Caki2 (cell line): ENCODE measurements around the gene TBC1D21. TPM values are rescaled to one million over a fixed set of nuclear protein-coding genes. Genes with fewer than 3 reads are reported as not detected.

Source experiments
- DNase-seq: peaks from one replicate; pipeline ENCODE4 v3.0.0-alpha.2; 2015; ENCODE audit warnings: low read depth
- in situ Hi-C: cut with HindIII; loops from 2 replicates; pipeline ENCODE4 v1.10.0; 2016; ENCODE audit warnings: low sequenced_read_pairs, low pct_unique_long_range_greater_than_20kb, mixed read lengths
- total RNA-seq: library from RNA; depleted of rRNA; stranded (reverse); fragments of >200 nt; shearing (Covaris generic); gene quantifications from 2 replicates; pipeline ENCODE4 v1.2.3, GENCODE V29; 2014; ENCODE audit warnings: low replicate concordance; rRNA removed

TBC1D21 gene
- not detected in 2 replicates for total RNA-seq

- in situ Hi-C loops = no loop called here
- no peak for DNase-seq
These were observed at the start of gene TBC1D21 for GRCh38 chr15:73873456-73873855. TBC1D21 (plus strand) TSS chr15:73873564; CDS start chr15:73873710, 146 bp downstream.

- in situ Hi-C loops = no loop called here
- no peak for DNase-seq
These were observed 46.6 kb upstream of the TBC1D21 start for GRCh38 chr15:73826711-73827251.

GRCh38 chr15:73829523-73829922, 43.8 kb upstream of the TBC1D21 start:
- in situ Hi-C loops = no loop called here
- DNase-seq = no peak

GRCh38 chr15:73832657-73833056, 40.7 kb upstream of the TBC1D21 start:
- no peak for DNase-seq
- in situ Hi-C loops = no loop called here

- no peak for DNase-seq
- in situ Hi-C loops = no loop called here
These were observed 36.5 kb upstream of the TBC1D21 start for GRCh38 chr15:73836845-73837244.

GRCh38 chr15:73838831-73839426, 34.4 kb upstream of the TBC1D21 start:
- in situ Hi-C loops = no loop called here
- no peak for DNase-seq

GRCh38 chr15:73839699-73840377, 33.5 kb upstream of the TBC1D21 start:
- DNase-seq = no peak
- in situ Hi-C loops = no loop called here

GRCh38 chr15:73840771-73841170, 32.6 kb upstream of the TBC1D21 start:
- in situ Hi-C loops = no loop called here
- DNase-seq = no peak

- in situ Hi-C loops = no loop called here
- DNase-seq = no peak
These were observed 31.3 kb upstream of the TBC1D21 start for GRCh38 chr15:73841756-73842725.

GRCh38 chr15:73843787-73844186, 29.6 kb upstream of the TBC1D21 start:
- in situ Hi-C loops = no loop called here
- DNase-seq = no peak

- in situ Hi-C loops = no loop called here
- no peak for DNase-seq
These were observed 29.0 kb upstream of the TBC1D21 start for GRCh38 chr15:73844356-73844755.

GRCh38 chr15:73845507-73845906, 27.9 kb upstream of the TBC1D21 start:
- DNase-seq = no peak
- in situ Hi-C loops = no loop called here

- DNase-seq = no peak
- in situ Hi-C loops = no loop called here
These were observed 27.5 kb upstream of the TBC1D21 start for GRCh38 chr15:73845907-73846306.

- DNase-seq = no peak
- in situ Hi-C loops = no loop called here
These were observed 23.7 kb upstream of the TBC1D21 start for GRCh38 chr15:73849641-73850040.

GRCh38 chr15:73850228-73850627, 23.1 kb upstream of the TBC1D21 start:
- in situ Hi-C loops = no loop called here
- DNase-seq = no peak

- DNase-seq = peak; percentile 36
- in situ Hi-C loops = no loop called here
These were observed 21.7 kb upstream of the TBC1D21 start for GRCh38 chr15:73851689-73852088.

GRCh38 chr15:73852507-73852906, 20.9 kb upstream of the TBC1D21 start:
- DNase-seq = no peak
- in situ Hi-C loops = no loop called here

- in situ Hi-C loops = no loop called here
These were observed 19.1 kb upstream of the TBC1D21 start for GRCh38 chr15:73854265-73854664.

More at GRCh38 chr15:73854265-73854664, 19.1 kb upstream of the TBC1D21 start:
- no peak for DNase-seq
